Putamen (tissue), 1 donor: ENCODE data around the gene STAG1.
"Not testable (repeated sequence)": the region's sequence is repeated elsewhere in the genome, so short reads cannot be mapped to it uniquely, and the experiment has no call there.

Source experiments
- DNase-seq: peaks from one replicate; pipeline ENCODE4 v3.0.0-alpha.2; 2016; ENCODE audit warnings: low spot score

Gene STAG1

DNA sequence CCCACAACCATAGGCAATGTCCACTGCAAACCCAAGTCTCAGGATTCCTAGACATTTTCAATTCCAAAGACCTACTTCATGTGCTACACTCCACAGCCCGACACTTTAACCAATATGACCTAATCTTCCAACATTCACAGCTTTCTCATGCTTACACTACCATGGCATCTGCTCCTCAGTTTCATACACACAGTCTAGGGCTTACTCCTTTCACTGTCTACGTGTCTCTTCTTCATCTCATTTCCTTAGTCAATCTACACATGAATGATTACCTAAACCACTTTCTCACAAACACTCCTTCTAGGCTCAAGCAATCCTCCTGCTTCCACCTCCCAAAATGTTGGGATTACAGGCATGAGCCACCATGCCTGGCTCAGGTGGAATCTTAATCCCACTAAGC is 106.3 kb downstream of the STAG1 start:
- no peak for DNase-seq

DNA sequence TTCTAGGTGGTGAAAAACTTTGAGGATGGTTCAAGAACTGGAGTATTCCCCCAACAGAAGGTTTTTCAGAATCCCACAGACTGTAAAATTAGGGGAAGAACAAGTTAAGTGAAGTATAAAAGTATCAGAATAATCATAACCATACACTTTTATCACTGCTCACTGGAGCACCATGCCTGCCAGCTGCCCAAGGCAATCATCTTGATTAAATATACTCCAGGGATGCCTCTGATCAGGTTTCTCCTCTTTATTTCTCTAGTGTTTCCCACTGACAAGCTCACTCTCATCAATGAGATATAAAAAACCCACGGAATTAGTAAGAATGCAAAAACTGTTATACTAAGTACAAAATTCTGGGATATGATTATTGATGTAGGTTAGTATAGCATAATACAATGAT is 108.0 kb downstream of the STAG1 start:
- no peak for DNase-seq

DNA sequence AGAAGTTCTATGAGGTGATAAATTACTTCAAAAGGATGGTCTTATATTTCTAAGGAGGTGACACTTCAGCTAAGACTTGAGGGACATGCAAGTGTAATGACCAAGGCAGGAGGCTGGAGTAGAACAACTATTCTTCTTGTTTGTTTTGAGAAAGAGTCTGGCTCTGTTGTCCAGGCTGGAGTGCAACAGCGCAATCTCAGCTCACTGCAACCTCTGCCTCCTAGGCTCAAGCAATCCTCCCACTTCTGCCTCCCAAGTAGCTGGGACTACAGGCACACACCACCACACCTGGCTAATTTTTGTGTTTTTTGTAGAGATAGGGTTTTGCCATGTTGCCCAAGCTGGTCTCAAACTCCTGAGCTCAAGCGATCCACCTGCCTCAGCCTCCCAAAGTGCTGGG is 108.8 kb downstream of the STAG1 start:
- DNase-seq, result not testable (repeated sequence)

DNA sequence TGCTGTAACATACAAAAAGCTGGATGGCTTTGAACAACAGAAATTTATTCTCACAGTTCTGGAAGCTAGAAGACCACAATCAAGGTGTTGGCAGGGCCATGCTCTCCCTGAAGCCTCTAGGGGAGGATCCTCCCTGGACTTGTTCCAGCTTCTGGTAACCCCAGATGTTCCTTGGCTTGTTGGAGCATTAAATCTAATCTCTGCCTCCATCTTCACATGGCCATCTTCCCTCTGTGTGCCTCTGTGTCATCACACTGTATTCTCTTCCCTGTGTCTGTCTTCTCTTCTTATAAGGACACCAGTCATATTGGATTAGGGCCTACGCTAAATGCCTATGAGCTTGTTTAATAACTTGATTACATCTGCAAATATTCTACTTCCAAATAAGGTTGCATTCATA is 109.5 kb downstream of the STAG1 start:
- DNase-seq, result no peak

DNA sequence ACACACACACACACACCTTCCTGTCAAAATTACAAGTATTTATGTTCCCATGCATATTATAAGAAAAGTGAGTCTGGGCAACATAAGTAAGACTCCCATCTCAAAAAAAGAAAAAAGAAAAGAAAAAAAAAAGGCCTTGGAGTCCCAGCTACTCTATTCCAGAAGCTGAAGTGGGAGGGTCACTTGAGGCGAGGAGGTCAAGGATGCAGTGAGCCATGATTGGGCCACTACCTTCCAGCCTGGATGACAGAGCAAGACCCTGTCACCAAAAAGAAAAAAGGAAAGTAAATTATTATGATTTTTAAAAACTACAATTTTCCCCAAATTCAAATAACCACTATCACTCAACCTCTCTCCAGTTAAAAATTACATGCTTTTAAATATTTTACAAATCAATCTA is 113.1 kb downstream of the STAG1 start:
- no peak for DNase-seq

DNA sequence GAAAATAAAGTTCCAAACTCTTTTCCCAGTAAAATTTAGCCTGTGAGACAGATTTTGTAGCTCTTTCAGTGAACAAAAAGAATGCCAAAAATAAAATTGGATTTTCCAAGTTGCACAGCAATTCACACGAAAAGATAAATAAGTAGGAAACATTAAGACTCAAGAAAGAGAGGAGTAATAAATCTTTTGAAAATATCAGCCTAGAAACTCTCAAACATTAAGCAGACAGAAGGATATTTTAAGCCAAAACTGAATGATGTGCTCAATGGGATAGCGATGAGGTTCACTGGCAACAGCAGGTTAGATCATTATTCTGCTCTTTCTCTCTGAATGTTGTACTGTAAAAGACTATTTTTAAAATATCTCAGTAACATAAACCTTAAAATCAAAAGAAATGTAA is 115.0 kb downstream of the STAG1 start:
- no peak for DNase-seq

DNA sequence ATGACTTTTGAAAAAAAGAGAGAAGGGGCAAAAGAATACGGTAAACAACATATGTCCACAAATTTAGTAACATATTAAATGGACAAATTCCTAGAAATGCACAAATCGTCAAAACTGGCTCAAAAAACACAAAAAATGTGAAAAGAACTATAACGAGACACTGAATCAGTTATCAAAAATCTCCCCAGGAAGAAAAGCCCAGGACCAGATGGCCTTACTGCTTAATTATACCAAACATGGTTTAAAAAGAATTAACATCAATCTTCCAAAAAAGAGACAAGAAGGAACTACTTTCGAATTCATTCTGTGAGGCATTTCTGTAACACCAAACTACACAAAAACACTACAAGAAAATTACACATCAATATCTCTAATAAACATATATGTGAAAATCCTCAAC is 117.4 kb downstream of the STAG1 start:
- no peak for DNase-seq

DNA sequence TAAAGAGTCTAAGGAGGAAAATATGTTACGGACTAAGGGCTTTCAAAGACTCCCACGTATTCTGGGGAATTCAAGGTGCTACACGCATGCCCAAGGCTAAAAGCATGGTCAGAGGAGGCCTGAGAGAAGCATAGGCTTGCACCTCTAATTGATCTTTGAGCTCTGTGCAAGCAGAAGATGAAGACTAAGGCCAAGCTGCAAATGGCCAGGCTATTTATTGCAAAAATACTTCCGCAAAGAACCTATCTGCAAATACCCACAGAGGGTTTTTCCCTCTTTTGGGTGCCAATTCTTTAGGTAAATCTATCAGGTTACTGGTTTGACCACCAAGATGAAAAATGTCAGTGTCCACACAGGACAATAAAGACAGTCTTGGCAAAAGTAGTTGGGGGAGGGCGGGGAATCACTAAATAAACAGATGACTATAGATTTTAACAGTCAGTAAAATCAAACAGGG is 119.5 kb downstream of the STAG1 start:
- no peak for DNase-seq

DNA sequence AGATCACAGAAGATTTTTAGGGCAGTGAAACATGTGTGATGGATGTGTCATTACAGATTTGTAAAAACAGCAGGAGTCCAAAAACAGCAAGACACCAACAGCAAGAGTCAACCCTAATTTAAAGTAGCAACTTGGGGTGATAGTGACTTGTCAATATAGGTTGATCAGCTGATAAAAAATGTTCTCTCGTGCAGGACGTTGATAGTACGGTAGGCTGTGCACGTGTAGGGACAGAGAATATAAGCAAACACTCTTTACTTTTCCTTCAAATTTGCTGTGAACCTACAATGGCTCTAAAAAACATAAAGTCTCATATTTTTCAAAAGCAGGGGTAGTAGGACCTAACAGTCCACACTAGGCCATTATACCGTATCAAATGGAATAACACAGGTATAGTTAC is 120.8 kb downstream of the STAG1 start:
- no peak for DNase-seq

DNA sequence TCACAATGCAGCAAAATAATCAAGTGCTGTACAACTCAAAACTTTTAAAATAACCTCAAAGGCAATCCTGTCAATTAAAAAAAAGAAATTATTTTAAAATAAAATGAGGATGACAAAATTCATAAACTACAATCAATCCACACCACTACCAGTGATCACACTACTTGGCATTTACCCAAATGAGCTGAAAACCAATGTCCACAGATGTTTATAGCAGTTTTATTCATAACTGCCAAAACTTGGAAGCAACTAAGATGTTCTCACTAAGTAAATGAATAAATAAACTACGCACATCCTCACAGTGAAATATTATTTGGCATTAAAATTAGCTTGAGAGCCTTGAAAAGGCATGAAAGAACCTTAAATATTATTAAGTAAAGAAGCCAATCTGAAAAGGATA is 121.3 kb downstream of the STAG1 start:
- no peak for DNase-seq

DNA sequence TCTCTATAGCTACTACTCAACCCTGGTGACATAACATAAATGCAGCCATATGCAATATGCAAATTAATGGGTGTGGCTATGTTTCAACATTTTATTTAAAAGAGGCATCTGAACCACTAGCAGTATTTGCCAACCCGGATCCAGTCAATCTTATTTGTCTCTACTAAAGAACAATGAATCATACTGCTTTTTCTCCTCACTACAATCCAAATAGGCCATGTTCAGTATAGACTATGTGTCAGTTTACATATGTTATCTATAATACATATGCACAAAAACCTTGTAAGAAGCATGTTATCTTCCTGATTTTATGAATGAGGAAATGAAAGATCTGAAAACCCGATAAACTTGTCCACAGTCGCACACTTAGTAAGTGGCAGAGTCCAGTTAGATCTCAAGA is 125.7 kb downstream of the STAG1 start:
- DNase-seq, result no peak

DNA sequence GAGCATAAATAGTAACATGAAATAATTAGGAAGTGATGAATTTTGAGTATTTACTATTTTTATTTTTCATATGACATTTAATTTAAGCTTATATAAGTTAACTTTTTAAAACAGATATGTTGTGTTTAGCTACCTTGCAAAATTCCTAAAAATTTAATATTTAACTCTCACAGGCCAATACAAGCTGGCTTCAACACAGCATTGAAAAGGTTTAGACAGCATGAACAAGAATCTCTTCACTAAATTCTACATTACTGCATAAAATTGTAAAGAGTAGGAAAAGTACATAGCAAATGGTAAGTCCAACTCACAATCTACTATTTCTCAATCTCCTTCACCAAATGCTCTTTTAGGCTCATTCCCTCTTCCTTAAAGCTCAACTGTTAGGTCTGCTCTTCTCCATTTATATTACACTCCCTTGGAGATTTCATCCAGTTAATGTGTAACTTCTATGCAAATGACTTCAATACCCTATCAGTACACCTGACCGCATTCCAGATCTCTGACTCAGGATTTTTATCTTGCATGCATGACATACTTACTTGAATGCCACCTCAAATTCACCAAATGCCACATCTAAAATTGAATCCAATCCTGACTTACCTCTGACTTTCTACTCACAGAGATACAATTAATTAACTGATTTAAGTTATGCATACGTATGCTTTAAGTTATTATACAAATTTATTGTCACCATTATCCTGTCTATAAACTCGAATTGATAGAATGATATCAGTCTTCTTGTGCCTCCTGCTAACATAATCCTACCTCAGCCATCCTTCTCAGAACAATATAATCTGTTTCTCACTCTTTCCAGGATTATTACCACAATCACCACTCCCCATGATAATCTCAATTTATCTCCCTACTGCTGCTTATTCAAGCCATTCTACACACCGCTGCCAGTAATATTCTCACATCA is 127.0 kb downstream of the STAG1 start:
- DNase-seq, result no peak

DNA sequence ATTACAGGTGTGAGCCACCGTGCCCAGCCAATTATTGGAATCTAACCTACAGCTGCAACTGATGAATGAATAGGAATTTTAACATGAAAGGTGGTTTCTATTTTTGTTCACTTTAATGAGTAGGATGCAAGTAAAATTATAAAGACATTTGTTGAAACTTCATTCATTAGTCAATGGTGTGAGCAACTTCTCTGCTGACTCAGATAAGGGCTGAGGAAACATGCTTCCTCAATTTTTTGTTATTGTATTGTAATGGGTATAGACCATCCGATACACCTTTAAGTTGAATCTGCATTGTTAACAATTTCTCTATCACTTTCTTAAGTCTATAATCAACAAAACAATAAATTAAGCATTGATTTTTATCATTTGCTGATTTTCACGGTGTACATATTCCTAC is 127.8 kb downstream of the STAG1 start:
- no peak for DNase-seq

DNA sequence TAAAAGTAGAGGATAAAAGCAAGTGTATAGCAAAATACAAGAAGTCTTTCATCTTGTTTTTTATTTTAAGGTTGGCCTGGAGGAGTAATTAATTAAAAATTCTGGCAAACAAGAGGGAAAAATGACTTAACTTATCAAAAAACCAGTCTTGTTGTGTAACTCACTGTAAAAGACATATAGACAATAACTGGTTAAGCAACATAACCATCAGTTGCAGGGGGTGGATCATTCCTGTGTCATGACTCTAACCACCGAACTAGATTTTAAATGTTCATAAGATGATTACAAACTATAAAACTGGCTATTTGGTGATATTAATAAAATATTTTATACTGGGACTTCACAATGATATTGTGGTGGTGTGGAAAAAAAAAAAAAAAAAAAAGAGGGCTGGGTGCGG is 130.6 kb downstream of the STAG1 start:
- DNase-seq, result no peak

DNA sequence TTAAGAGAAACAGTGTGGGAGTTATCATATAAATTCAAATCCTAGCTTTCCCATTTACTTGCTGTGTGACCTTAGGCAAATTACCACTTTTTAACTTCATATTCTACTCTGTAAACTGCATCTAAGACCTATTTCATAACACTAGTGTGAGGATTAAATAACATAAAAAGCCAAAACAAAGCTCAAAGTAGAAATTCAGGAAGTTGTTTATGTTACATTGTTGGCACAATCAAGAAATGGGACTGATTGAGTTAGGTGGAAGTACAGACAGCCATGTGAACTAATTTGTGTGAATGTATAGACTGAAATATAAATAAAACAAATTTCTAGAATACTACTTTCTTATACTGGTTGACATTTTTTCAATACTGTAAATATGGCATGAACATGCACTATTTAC is 131.7 kb downstream of the STAG1 start:
- DNase-seq, result no peak

DNA sequence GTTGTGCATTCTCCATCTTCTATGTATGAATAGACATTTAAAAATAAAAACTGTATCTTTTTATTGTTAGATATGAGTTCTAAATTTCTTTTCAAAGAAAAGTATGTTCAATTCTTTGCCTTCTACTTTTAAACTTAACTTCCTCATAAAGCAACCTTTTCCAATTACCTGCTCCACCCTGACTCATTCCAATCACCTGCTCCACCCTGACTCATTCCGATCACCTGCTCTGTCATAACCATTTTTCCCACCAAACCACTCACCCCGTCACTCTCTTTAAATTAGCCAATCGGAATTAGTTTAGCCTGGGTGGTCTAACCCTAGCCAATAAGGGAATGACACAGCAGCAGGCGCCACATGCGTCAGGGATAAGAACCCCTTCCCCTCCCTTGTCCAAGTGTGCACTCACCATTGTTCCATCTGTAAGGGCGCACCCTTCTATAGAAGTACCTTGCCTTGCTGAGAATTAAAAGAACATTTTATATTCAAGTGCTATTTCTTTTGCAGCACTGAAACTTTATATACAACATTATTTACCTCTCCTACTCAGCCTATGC is 134.1 kb downstream of the STAG1 start:
- DNase-seq, result not testable (repeated sequence)

DNA sequence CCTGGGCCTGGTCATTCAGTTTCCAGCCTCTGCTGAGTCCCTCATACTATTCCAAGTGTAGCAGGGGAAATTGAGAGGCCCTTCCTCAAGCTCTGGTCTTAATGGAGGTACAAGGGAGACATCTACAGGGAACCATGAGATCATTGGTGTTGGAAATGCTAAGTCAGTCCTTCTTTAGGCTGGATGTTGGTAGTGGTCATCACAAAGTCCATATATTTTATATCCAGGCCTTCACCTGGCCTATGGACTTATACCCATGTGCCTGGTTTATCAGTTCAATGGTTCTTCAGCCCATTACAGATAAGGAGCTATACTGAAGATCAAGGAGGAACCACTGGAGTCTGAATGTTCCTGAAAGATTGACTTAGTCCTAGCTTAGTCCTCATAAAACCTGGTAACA is 135.0 kb downstream of the STAG1 start:
- DNase-seq, result no peak

DNA sequence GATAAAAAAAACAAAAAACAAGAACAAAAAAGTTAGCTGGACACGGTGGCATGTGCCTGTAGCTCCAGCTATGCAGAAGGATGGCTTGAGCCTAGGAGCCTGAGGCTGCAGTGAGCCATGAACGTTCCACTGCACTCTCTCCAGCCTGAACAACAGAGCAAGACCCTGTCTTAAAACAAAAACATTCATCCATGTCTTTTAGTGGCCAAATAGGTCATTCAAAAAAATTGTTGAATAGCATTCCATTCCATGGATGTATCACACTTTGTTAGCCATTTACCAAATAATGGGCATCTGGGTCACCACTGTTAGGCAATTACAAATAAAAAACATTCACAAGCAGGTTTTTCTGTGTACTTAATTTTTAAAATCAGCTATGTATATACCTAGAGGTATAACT is 139.7 kb downstream of the STAG1 start:
- no peak for DNase-seq

DNA sequence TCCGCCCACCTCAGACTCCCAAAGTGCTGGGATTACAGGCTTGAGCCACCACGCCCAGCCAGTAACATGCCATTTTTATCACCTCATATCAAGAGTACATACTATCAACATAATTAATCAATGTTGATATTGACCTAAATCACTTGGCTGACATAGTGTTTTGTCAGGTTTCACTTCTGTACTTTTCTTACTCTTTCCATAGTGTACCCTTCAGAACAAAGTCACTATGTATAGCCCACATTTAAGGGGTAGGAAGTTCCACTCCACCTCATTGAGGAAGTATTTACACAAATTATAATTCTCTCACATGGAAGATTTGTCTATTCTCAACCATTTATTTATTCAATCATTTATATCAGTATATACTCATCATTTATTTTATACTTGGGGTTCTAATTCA is 145.2 kb downstream of the STAG1 start:
- DNase-seq, result no peak

DNA sequence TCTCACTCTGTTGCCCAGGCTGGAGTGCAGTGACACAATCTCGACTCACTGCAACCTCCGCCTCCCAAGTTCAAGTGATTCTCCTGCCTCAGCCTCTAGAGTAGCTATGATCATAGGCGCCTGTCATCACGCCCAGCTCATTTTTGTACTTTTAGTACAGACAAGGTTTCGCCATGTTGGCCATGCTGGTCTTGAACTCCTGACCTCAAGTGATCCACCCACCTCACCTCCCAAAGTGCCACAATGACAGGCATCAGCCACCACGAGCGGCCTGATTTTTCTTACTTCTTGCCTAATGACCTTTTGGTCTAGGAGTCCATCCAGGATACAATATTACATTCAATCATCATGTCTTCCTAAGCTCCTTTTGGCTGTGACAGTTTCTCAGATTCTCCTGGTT is 146.0 kb downstream of the STAG1 start:
- DNase-seq, result not testable (repeated sequence)

DNA sequence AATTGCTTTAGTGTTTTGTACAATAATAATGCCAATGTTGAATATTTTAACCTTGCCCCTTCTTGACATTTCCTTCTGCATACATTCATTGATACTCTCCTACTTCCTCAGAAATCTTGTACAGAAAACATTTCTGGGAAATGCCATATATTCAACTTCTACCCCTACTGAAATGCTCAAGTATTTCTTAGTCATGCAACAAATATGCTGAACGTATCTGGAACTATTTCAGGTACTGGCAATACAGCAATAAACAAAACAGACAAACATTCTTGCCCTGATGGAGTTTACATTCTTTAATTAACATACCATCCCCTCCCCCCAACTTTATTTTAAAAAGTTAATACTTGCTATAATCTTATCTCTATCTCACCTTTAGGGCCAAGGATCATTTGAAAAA is 147.2 kb downstream of the STAG1 start:
- DNase-seq, result no peak

DNA sequence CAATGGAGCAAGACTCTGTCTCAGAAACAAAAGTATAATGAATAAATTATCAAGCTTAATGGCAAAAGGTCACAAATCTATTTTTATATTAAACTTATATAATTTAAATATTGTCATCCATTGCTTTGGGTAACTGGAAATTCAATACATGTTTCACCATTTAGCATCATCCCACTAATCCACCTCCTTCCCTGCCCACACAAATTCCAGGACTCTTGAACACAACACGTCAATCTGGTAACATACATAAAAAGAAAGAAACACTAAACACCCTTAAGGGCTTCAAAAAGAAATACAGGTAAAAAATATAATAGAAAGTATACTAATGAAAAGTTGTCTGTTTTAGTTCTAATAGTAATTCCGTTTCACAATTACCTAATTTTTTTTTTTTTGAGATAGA is 149.4 kb downstream of the STAG1 start:
- no peak for DNase-seq

DNA sequence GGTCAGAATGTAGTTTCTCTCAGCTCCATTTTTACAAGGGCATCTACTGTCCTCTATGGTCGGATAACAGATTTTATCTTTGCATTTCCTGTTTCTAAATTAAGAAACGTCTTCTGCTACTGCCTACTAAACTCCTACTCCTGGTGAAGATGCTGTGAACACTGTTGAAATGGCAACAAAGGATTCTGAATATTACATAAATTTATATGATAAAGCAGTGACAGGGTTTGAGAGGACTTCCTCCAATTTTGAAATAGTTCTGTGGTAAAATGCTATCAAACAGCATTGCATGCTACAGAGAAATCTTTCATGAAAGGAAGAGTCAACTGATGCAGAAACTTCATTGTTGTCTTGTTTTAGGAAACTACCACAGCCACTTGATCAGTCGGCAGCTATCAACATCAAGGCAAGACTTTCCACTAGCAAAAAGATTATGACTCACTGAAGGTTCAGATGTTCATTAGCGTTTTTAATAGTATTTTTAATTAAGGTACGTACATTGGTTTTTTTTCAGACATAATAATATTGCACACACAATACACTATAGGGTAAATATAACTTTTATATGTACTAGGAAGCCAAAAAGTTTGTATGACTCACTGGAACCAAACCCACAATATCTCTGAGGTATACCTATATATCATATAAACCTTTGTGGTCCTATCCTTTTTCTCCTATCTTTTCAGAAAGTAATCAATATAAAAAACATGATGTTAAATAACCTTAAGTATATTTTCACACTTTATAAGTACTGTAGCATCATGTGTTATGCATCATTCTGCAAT is 156.1 kb downstream of the STAG1 start:
- no peak for DNase-seq
